Smooth muscle cell (in vitro differentiated cells): ENCODE data around the gene BRCA1. TPM values are rescaled to one million over a fixed set of nuclear protein-coding genes. Genes with fewer than 3 reads are reported as not detected.

Experiments
- DNase-seq: peaks from one replicate; lab custom pipeline; 2025; ENCODE audit not compliant: unreplicated experiment; lab: John Stamatoyannopoulos, UW
- H2AFZ ChIP-seq: fragments of 200-600 bp; sonication (generic); 2 replicates; pipeline ENCODE4 v1.6.0; 2016; ENCODE audit warnings: antibody characterized with exemption, low read depth, mild to moderate bottlenecking
- H3F3A ChIP-seq: fragments of 200-600 bp; sonication (generic); 2 replicates; pipeline ENCODE4 v1.6.0; 2017; ENCODE audit warnings: antibody characterized with exemption, low read depth
- H3K27ac ChIP-seq: fragments of 200-600 bp; sonication (generic); 2 replicates; pipeline ENCODE4 v1.5.1; 2016; ENCODE audit warnings: low read depth, mild to moderate bottlenecking
- H3K27me3 ChIP-seq: fragments of 200-600 bp; sonication (generic); 2 replicates; pipeline ENCODE4 v1.6.1; 2016; ENCODE audit warnings: low read depth, mild to moderate bottlenecking
- H3K36me3 ChIP-seq: fragments of 200-600 bp; sonication (generic); 2 replicates; pipeline ENCODE4 v1.5.1; 2016; ENCODE audit warnings: low read depth
- H3K4me1 ChIP-seq: fragments of 200-600 bp; sonication (generic); 2 replicates; pipeline ENCODE4 v1.5.1; 2016; ENCODE audit warnings: low read depth
- H3K4me2 ChIP-seq: fragments of 200-600 bp; sonication (generic); 2 replicates; pipeline ENCODE4 v1.6.0; 2016; ENCODE audit warnings: mild to moderate bottlenecking
- H3K4me3 ChIP-seq: fragments of 200-600 bp; sonication (generic); 2 replicates; pipeline ENCODE4 v1.5.1; 2016; ENCODE audit warnings: mild to moderate bottlenecking
- H3K79me2 ChIP-seq: fragments of 200-600 bp; sonication (generic); 2 replicates; pipeline ENCODE4 v1.6.0; 2016; ENCODE audit warnings: low read depth, mild to moderate bottlenecking
- H3K9ac ChIP-seq: fragments of 200-600 bp; sonication (generic); 2 replicates; pipeline ENCODE4 v1.6.0; 2016; ENCODE audit warnings: low read depth
- H3K9me3 ChIP-seq: fragments of 200-600 bp; sonication (generic); replicated peaks from 2 replicates; pipeline ENCODE4 v1.5.1; 2016; ENCODE audit warnings: low read depth
- H4K20me1 ChIP-seq: fragments of 200-600 bp; sonication (generic); 2 replicates; pipeline ENCODE4 v1.6.0; 2016; ENCODE audit warnings: low read depth
- CTCF ChIP-seq: fragments of 200-600 bp; sonication (generic); IDR thresholded peaks from 2 replicates; pipeline ENCODE4 v1.5.1; 2017; ENCODE audit warnings: borderline replicate concordance, mild to moderate bottlenecking, antibody characterized with exemption; ENCODE audit not compliant: insufficient read depth, poor library complexity, severe bottlenecking
- whole genome bisulfite sequencing: methylation state at CpG from one replicate; pipeline ENCODE4 v1.1.7; 2016; ENCODE audit warnings: low lambda C conversion rate; 5-methylcytosine and 5-hydroxymethylcytosine counted together
- polyA plus RNA-seq: library from polyadenylated mRNA; unstranded; fragments of >200 nt; fragmentation: Nextera tagmentation; extraction: Ambion mirVana; gene quantifications from 2 replicates; pipeline ENCODE4 v1.2.1, GENCODE V29; 2016
- total RNA-seq: library from RNA; depleted of rRNA; stranded (reverse); fragments of >200 nt; gene quantifications from 2 replicates; pipeline ENCODE4 v1.2.3, GENCODE V29; 2014

The BRCA1 gene
- total and polyA plus RNA-seq, 2 experiments from 2014 or later, result 5.4 to 22.7 TPM

GRCh38 chr17:43013296-43013695, 111.9 kb downstream of the BRCA1 start:
- H3K9ac ChIP-seq, result no peak overlapping the region
- WGBS, result 93% methylated on average over 8 of the region's 8 CpGs
- DNase-seq, result no peak
- peaks cover 20% of the 10 kb centered on the region for H4K20me1 ChIP-seq
- no peaks in the 10 kb centered on the region for H3F3A ChIP-seq
- no peak overlapping the region for H3K4me3 ChIP-seq
- no peak overlapping the region for H3K4me2 ChIP-seq
- no peak for TF ChIP-seq CTCF
- no peak overlapping the region for H3K27ac ChIP-seq
- H3K27me3 ChIP-seq, result no peaks in the 10 kb centered on the region
- H3K9me3 ChIP-seq, result no peaks in the 10 kb centered on the region
- no peaks in the 10 kb centered on the region for H3K79me2 ChIP-seq
- H2AFZ ChIP-seq, result no peak overlapping the region
- H3K36me3 ChIP-seq, result no peaks in the 10 kb centered on the region
- no peaks in the 10 kb centered on the region for H3K4me1 ChIP-seq

GRCh38 chr17:43011728-43012472, 113.3 kb downstream of the BRCA1 start:
- no peak for TF ChIP-seq CTCF
- H3K27ac ChIP-seq, result no peak overlapping the region
- H3K9ac ChIP-seq, result no peak overlapping the region

GRCh38 chr17:43010667-43011308, 114.4 kb downstream of the BRCA1 start:
- 92% methylated on average over 5 of the region's 5 CpGs for WGBS

More at GRCh38 chr17:43011728-43012472, 113.3 kb downstream of the BRCA1 start:
- no peak for DNase-seq
- Histone ChIP-seq H3K9me3 (no peaks in the 10 kb centered on the region), H2AFZ (no peak overlapping the region), H3K4me3 (no peak overlapping the region), H3K79me2 (no peaks in the 10 kb centered on the region), H3K4me1 (no peaks in the 10 kb centered on the region), H4K20me1 (peaks cover 10% of the 10 kb centered on the region), H3F3A (no peaks in the 10 kb centered on the region), H3K36me3 (no peaks in the 10 kb centered on the region), H3K27me3 (no peaks in the 10 kb centered on the region), H3K4me2 (no peak overlapping the region)
- WGBS, result 75% methylated on average over 15 of the region's 15 CpGs

More at GRCh38 chr17:43010667-43011308, 114.4 kb downstream of the BRCA1 start:
- Histone ChIP-seq H3K4me3 (no peak overlapping the region), H3K4me1 (no peaks in the 10 kb centered on the region), H3F3A (no peaks in the 10 kb centered on the region), H3K9ac (no peak overlapping the region), H4K20me1 (no peaks in the 10 kb centered on the region), H3K4me2 (no peak overlapping the region), H3K27ac (no peak overlapping the region), H3K27me3 (no peaks in the 10 kb centered on the region), H3K79me2 (no peaks in the 10 kb centered on the region), H3K36me3 (no peaks in the 10 kb centered on the region), H2AFZ (no peak overlapping the region), H3K9me3 (no peaks in the 10 kb centered on the region)
- DNase-seq, result no peak
- no peak for TF ChIP-seq CTCF
